GM13977 (cell line): ENCODE results near the gene NSUN7.

Source experiments
- DNase-seq: peaks from one replicate; pipeline ENCODE4 v3.0.0; 2012; ENCODE audit warnings: low spot score
- in situ Hi-C: fragments of 300-500 bp; cut with MboI; formaldehyde crosslinking; loops from one replicate; pipeline ENCODE4 v1.12.0; 2022; ENCODE audit warnings: low sequenced_read_pairs, low pct_unique_long_range_greater_than_20kb, mixed read lengths, inconsistent platforms; ENCODE audit not compliant: unreplicated experiment
- TF ChIP-seq, protein P1 (sequence below): IDR thresholded peaks from 2 replicates; pipeline ENCODE4 v1.5.1; 2012; ENCODE audit warnings: mild to moderate bottlenecking, control low read depth; ENCODE audit not compliant: insufficient read depth; ENCODE audit errors: extremely low read depth, missing control alignments

The NSUN7 gene

DNA sequence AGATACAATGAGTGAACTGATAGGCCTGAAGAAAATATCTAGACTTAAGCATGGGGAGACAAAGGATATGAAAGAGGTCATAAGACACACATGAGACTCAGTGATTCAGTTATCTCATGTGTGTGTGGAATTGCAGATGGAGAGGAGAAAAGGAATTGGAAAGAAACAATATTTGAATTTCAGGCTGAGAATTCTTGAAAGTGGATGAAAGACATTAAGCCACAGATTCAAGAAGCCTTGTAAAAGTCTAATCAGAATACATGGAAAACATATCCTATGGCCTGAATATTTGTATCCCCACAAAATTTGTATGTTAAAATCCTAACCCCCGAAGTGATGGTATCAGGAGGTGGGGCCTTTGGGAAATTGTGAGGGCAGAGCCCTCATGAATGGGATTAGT, 28.3 kb downstream of the NSUN7 start:
- DNase-seq, result no peak
- TF ChIP-seq, protein P1, sequence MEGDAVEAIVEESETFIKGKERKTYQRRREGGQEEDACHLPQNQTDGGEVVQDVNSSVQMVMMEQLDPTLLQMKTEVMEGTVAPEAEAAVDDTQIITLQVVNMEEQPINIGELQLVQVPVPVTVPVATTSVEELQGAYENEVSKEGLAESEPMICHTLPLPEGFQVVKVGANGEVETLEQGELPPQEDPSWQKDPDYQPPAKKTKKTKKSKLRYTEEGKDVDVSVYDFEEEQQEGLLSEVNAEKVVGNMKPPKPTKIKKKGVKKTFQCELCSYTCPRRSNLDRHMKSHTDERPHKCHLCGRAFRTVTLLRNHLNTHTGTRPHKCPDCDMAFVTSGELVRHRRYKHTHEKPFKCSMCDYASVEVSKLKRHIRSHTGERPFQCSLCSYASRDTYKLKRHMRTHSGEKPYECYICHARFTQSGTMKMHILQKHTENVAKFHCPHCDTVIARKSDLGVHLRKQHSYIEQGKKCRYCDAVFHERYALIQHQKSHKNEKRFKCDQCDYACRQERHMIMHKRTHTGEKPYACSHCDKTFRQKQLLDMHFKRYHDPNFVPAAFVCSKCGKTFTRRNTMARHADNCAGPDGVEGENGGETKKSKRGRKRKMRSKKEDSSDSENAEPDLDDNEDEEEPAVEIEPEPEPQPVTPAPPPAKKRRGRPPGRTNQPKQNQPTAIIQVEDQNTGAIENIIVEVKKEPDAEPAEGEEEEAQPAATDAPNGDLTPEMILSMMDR, result no peak
- in situ Hi-C loops, result no loop called here

DNA sequence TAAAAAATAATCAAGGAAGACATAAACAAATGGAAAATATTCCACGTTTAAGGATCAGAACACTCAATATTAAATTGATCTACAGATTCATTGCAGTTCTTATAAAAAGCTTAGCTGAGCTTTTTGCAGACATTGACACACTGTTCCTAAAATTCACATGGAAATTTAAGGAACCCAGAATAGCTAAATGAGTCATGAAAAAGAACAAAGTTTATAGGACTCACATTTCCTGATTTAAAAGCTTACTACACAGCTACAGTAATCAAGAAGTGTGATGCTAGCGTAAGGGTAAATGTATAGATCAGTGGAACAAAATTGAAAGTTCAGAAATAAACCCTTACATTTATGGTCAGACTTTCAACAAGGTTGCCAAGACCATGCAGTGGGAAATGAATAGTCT, 33.1 kb downstream of the NSUN7 start:
- TF ChIP-seq, protein P1, result no peak
- no peak for DNase-seq
- in situ Hi-C loops, result no loop called here

DNA sequence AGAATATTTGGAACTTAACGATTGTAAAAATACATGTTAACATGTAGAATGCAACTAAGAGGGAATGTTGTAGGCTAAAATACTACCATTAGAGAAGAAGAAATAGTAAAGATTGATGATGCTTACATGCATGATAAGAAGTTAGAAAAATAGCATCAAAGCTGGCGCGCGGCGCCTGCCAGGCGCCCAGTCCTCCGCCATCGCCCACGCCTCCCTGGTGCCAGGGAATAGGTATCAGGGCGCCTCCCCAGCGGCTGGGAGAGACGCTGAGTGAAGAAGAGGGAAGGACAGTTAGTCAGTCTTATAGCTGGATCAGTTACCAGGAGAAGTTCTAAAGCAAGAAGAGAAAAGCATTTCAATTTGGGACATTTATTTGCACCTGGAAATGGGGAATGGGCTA, 36.0 kb downstream of the NSUN7 start:
- in situ Hi-C loops, result no loop called here
- TF ChIP-seq, protein P1, result no peak
- DNase-seq, result no peak

DNA sequence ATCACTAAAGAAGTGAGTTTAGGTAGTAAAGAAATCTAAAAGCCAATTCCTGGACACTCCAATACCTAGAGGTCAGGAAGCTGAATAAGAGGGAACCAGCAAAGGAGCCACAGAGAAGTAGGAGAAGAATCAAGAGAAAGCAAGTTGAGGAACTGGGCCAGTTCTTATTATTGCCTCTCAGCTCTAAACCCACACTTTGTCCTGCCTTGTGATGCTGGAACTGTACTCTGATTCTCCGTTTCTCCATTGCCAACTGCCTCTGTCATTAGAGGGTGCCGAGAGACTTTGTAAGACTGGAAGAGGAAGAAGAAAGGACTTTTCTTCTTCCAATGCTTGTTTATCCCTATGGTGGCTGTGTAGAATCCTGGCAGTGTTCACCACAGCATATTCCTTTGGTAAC, 38.6 kb downstream of the NSUN7 start:
- no peak for DNase-seq
- in situ Hi-C loops, result no loop called here
- TF ChIP-seq, protein P1, result no peak

DNA sequence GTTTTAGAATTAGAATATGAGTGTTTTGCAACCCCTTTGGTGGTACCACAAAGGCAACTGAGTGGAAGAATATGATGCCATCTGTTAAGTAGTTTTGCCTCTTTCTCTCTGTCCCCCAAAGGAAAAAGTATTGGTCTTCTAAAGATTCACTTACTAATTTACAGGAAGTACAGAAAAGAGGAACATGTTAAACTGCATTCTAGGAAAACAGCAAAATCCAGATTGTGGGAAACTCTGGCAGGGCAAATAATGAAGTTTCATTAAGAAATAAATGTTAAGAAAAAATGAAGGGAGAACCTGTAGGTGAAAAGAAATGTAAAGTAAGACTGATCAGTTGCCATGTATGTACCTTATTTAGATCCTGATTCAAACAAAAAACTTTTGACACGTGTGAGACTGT, 39.3 kb downstream of the NSUN7 start:
- no peak for DNase-seq
- TF ChIP-seq, protein P1, result no peak
- in situ Hi-C loops, result no loop called here

DNA sequence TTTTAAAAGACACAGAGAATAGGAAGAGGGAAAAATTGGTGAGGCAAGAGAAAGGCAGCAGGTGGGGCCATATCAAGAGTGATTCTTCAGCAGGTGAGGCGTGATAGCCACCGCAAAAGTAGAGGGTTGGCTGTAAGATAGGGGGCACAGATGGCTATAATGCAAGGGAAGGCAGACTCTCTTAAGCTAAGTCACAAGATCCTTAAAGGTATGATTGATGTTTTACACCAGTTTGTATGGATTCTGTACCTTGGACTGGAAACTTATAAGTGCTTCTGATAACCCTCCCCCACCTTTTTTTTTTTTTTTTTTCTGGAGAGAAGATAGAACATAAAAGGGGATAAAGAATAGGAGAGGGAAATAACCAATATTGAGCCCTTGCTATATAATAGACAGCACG, 40.0 kb downstream of the NSUN7 start:
- TF ChIP-seq, protein P1, result no peak
- DNase-seq, result no peak
- in situ Hi-C loops, result no loop called here

GRCh38 chr4:40800064-40800463, 50.3 kb downstream of the NSUN7 start:
- no peak for DNase-seq
- in situ Hi-C loops, result no loop called here
- TF ChIP-seq, protein P1, result no peak
